Right hindlimb (tissue), 1 donor: Measurements from ENCODE around the gene GPC6.
A peak's percentile ranks its signal among the peaks of the same experiment; 100 is the strongest.
"Not testable (repeated sequence)": the region's sequence is repeated elsewhere in the genome, so short reads cannot be mapped to it uniquely, and the experiment has no call there.

Experiments used
- DNase-seq: peaks from one replicate; pipeline ENCODE4 v3.0.0-alpha.2; 2018

GPC6 gene

DNA sequence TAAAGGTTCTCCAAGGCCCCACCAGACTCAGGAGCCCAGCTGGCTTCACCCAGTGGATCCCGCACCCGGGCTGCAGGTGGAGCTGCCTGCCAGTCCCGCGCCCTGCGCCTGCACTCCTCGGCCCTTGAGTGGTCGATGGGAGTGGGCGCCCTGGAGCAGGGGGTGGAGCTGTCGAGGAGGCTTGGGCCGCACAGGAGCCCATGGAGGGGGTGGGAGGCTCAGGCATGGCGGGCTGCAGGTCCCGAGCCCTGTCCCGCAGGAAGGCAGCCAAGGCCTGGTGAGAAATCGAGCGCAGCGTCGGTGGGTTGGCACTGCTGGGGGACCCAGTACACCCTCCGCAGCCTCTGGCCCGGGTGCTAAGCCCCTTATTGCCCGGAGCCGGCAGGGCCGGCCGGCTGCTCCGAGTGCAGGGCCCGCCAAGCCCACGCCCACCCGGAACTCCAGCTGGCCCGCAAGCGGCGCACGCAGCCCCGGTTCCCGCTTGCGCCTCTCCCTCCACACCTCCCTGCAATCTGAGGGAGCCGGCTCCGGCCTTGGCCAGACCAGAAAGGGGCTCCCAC, 228.1 kb downstream of the GPC6 start:
- DNase-seq: not testable (repeated sequence)

DNA sequence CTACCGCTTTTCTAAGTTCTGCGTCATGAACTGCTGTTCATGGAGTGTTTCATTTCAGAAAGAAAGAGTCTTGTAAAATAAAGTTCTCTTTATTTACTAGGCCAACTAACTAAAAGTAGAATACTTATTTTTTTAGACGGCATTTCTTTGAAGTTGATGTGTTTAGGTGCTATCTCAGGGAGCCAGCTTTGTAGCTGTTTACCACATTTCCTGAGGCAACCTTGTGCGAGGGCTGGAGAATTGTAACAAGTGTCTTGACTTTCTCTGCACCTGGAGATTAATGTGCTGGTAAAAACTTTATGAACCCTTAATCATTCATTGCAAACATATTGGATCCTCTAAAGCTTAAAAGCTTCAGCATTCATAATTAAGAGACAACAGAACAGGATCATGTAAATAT, 229.3 kb downstream of the GPC6 start:
- DNase-seq: no peak

DNA sequence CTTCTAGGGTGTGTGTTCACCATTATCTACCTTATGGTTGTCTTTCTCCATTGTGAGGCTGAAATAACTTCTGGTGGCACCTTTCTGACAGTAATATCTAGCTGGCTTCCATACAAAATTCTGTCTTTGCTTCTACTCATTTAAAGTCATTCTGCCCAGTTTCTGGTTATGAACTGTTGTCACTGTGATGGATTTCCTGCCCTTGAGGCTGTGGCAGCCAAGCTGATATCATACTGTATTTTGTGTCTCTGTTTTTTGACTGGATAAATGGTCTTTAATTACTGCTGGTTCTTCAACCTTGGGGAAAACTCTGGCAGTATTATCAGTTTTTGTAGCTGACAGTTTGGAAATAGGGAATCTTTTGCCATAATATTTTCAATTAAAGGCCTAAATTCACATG, 233.4 kb downstream of the GPC6 start:
- DNase-seq: no peak

DNA sequence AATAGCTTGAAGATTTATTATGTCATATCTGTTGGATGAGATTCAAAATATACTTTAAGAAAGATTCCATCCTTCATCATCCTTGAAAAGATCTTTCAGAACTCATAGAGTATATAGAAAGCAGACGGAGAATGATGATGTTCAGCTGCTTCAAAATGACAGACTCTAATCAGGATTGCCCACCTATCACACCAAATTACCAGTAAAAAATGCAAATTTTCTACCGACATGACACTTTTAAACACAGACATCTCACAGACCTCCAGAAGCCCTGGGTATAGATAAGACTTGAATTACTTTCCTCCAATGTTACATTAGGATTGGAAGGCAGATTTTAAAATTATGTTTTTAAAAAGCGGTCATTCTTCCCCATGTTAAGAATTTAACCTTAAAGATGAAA, 235.5 kb downstream of the GPC6 start:
- DNase-seq: no peak

DNA sequence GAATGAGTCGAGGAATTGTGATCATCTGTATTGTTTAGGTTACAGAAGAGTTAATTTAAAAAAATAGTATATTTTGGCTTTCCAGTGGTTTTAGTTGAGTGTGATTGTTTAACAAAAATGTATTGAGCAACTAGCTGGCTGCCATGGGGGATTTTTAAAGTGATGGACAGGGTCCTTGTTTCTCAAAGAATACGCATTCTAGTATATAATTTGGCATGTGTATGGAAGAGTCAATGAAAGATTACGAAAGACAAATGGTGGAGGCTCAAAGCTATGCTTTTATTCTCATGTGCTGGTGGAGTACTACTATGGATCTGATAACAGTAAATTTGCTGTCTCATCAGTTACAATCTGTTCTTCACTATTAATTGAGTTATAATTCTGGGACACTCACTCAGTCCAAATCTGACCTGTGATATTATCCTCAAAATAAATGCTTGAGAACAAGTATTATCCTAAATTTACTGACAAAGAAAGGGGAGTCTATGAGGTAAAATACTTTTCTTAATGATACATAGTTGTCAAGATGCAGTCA, 240.0 kb downstream of the GPC6 start:
- DNase-seq: no peak

DNA sequence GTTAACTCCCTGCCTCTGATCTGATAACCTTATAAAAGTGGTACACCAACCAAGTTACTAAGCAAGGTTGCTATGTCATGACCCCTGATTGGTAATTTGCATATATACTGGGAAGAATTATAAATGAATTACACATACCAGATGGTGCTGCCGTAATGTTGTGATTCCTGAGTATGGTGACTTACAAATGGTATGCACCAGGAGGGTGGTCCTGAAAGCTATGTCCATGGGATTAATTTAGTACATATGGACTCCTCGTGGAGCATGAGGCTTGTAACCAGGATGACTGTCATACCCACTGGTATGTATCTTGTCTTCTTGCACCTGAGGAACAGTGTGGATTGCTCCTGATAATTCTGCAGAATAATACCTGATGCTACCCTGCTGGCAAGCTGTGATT, 240.6 kb downstream of the GPC6 start:
- no peak for DNase-seq

DNA sequence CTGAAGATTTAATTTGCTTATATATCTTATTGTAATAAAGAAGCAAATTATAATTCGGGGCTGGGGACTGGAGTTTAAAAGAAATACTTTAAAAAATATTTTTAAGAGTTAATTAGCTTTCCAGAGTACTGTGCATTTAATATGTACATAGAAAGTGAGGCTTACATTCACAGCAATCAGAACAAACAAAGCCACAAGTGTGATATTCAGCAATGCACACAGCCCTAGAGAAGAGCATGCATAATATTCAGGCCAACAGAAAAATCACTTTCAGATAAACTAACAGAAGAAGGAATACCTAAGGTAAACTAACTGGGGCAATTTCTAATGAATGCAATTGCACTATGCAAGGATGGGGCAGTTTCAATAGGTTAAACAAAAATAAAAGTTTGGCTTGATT, 241.8 kb downstream of the GPC6 start:
- no peak for DNase-seq

DNA sequence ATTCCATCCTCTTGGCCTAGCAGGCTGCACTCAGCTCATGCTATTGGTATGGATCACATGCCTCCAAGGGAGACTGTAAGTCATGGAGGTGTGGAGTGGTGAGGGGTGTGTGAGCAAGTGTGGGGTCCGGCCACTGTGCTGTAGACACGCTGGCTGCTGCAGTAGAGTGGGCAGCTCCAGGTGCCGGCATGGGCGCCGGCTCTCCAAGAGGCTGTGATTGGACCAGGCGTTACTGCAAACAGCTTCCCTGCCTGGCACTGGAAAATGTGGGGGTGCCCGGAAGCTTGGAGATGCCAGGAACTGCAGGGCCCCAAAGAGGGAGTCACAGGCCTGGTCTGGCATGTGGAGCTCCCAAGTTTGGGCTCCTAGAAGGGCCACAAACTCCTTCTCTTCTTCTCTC, 245.7 kb downstream of the GPC6 start:
- no peak for DNase-seq

DNA sequence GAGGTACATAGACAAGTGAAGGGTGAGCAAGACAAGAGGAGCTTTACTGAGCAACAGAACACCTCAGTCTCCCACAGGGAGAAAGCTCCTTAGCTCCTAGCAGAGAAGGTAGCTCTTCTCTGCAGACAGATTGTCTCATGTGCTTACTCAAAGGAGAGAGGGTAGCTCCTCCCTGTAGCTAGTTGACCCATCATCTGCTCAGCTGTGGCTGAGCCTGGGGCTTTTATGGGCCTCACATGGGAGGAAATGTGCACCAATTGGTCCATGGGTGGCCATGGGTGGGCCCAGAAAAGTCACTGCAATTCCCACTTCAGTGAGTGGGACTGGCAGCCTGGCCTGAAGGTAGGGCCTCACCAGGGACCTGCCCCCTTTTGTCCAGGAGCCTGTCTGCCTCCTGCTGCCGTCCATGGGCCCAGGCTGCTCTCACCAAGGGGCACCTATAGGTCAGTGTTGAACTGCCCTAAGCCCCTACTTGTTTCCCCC, 246.2 kb downstream of the GPC6 start:
- no peak for DNase-seq

DNA sequence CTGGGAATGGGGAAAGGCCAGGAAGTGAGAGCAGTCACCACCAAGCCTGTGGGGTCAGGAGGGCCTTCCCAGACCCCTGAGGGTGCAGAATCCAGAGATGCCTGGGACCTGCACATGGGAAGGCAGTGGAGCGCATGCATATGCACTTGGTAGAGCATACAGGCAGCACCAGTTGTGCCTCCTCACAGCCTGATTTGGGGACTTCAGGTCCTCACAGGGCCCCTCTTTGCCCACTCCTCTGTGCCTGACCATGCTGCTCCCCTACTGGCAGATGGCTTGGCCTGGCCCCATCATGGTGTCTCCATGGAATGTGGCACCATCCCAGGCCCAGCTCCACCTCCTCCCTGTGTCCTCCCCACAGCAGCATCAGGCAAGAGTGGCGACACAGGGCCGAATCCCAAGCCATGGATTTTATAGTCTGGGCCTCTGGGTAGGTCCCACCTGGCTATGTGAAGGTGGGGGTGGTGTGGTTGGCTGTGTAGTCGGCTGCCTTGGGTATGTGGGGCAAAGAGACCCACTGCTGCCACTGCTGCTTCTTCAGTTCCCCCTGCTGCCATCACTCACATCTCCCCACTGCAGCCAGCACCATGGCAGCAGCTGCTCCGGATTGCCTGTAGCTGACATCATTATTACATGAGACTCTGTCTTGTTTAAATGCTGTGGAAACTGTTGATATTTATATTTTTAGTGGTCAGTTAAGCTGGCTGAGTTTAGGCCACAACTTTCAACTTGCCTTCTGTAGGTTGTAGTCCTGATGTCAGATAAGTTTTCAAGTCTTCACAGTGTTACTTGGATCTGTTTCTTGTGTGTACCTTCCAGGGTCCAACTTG, 247.0 kb downstream of the GPC6 start:
- DNase-seq: peak; percentile 46

DNA sequence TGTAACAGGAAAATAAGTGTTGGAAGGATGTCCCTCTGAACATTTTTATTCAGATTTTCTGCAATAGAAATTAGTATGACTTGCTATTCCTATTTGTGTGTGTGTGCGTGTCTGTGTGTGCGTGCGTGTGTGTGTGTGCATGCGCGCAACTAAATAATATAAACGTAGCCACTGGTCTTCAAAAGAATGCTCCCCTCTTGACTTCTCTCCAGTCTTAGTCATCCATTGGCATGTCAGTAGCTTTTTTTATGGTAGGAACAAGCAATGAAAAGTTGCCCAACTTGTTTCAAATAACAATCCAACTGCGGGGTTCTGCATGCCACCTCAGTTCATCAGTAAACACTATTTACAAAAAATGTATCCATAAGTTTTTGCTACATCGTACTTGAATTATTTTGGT, 249.6 kb downstream of the GPC6 start:
- no peak for DNase-seq

DNA sequence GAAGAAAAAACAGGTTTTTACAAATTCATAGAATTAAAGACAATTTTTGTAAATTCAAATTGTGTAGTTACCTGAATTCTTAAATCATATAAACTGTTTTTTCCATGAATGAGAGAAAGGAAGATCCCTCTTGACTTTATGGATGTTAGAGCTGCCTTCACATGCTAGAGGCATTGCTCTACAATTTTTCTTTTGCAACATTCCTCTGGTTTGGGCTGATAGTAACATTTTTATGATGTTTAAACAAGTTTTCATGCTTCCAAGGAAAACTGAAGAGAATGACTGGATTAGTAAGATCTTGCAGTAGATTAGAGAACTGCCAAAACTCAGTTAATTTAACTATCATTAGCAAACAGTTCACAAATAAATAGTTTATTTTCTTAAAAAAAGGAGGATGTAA, 250.6 kb downstream of the GPC6 start:
- DNase-seq: no peak

DNA sequence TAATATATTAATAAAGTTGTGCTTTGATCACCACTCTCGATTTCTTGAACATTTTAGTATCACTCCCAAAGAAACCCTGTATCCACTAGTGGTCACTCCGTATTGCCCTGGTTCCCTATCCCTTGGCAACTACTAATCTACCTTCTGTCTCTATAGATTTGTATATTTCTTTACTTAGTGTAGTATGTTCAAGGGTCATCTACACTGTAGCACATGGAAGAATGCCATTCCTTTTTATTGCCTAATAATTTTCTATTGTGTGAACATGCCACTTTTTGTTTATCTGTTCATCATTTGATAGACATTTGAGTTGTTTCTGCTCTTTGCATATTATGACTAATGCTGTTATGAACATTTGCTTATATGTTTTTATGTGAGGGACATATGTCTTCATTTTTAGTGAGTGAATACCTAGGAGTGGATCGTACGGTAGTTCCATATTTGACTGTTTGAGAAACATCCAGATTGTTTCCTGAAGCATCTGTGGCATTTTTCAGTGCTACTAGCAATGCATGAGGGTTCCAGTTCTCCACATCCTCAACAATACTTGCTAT, 254.0 kb downstream of the GPC6 start:
- DNase-seq: no peak

DNA sequence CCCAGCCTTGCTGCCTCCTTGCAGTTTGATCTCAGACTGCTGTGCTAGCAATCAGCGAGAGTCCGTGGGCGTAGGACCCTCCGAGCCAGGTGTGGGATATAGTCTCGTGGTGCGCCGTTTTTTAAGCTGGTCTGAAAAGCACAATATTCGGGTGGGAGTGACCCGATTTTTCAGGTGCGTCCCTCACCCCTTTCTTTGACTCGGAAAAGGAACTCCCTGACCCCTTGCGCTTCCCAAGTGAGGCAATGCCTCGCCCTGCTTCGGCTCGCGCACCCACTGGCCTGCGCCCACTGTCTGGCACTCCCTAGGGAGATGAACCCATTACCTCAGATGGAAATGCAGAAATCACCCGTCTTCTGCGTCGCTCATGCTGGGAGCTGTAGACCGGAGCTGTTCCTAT, 269.5 kb downstream of the GPC6 start:
- not testable (repeated sequence) for DNase-seq

DNA sequence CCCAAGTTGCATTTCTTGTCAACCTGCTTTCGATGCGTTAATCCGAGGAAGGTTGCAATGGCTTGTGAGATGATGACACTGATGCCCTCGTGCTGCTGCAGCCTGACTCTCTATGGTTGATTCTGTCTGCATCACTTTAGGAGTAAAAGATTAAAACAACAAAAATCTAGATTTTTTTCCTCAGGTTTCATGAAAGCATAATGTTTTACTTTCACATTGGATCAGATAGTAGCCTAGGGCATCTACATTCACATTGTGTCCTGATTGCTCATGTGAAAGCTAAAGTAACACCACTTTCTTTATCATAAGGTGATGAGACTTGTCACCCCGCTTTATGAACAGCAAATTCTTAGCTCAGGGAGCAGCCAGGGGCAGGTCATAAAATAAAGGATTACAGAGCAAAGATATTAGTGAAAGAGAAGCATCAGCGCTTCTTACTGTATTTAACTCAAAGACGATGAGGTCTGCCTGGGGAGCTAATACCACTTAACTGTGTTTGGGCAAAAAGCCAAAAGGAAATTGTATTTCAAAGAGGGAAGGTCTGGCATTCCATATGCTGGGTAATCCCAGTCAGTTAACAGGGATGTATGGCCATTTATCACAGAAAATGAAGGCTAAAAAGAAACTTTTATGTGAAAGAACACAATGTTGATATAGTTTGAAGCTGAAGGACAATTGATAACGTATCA, 270.5 kb downstream of the GPC6 start:
- DNase-seq: no peak

DNA sequence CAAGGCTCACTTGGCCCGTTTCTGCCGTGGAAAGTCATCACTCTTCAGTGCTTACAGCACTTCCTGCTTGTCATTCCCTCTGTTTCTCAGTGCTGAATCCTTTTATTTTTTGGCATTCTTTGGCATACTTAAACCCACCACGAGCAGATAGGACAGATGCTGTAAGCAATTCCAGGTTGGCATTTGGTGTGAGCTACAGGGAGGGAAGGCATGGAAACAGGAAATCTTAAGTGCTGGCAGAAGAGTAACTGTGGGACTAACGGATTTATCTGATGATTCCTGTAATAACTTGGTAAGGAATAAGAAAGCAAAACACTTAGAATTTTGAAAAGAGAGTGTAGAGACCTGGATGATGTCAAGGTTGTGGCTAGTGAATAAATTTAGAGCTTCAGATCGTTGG, 273.4 kb downstream of the GPC6 start:
- DNase-seq: no peak

DNA sequence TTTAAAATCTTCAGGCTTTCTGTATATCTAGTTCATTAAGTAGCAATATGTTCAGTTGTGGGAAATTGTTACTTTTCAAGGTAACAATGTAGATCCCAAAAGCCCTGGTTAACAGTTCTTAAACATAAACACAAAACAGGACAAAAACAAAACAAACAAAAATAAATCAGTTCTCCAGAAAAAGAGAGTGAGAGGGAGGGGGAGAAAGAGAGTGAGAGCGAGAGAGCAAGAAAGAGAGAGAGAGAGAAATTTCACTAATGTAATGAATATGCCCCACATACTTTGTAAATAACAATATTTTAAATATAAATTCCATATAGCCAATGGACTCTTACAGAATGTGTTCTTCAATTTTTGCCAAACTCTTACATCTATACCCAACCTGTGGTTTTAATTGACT, 275.5 kb downstream of the GPC6 start:
- DNase-seq: no peak

DNA sequence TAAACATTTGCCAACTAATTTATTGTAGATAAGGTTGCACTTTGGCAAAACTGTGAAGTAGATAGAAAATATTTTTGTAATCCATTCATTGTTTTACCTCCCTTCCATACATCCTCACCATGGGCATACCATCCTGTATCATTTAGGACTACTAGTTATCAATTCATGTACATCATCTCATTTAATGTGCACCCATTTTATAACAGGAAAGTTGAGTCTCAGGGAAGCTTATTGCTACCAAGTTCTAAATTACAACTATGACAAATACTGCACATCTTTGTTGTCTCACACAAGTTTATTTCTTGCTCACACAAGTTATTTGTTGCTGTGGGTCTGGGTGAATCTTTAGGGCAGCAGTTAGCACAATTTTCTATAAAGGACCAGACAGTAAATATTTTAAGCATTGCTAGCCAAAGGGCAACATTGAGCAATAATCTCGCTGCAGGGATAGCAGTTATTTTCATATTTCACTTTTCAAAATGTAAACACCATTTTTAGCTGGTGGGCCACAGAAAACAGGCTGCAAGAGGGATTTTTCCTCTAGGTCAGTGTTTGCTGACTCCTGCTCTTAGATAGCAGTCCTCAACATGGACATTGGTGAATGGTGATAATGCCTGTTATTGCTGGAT, 276.5 kb downstream of the GPC6 start:
- no peak for DNase-seq

DNA sequence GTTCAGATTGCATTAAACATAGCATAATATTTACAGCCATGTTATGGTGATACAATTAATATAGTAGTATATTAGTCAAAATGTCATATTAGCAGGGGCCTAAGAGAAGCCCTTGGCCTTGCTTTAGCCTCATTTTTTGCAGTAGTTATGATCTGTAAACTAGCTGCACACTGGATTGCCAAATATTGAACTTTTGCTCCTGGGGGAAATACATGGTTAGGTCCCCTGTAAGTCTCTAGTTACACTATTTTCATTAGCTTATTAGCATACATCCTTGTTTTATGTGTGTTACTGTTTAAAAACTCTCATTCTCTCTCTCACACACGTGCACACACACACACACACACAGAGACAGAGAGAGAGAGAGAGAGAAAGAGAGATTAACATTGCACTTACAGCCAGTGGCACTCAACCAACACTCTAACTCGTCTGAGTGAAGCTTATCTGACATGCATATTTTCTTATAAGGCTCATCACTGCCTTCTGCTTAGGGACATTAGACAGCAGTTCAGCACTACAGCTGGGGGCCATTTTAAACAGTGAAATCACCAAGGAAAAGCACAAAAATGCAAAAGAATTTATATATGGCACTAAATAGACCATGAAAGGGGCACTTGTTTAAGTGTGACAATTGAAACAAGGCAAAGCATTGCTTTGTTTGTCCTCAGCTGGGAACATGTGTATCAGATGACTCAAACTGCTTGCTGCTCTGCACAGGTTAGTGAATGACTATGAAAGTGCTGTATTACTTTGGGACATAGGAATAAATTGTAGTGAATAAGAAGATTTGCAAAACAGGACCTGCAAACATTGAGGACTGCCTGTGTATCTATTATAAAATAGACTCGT, 278.7 kb downstream of the GPC6 start:
- no peak for DNase-seq

DNA sequence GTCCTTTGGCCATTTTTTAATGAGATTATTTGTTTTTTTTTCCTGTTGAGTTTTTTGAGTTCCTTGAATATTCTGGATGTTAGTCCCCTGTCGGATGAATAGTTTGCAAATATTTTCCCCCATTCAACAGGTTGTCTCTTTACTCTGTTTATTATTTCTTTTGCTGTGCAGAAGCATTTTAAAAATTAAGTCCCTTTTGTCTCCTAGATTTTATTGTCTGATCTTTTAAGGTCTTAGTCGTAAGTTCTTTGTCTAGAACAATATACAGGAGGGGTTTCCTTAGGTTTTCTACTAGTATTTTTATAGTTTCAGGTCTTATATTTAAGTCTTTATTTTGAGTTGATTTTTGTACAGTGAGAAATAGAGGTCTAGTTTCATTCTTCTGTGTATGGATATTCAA, 284.4 kb downstream of the GPC6 start:
- DNase-seq: no peak

DNA sequence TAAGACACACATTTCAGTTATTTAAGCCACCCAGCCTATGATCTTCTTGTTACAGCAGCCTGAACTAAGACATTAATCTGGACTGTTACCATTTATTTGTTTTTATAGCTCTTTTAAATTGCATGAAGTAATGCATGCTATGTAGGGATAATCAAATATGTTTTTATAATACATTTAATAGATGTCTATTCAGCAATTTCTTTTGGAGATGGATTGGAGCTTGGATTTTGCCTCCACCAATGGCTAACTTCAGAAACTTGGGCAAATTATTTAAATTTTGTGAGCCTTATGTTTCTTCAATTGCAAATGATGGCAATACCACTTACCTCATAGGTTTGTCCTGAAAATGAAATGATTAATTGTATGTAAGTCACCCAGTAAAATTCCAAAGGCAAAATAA, 288.7 kb downstream of the GPC6 start:
- DNase-seq: no peak

DNA sequence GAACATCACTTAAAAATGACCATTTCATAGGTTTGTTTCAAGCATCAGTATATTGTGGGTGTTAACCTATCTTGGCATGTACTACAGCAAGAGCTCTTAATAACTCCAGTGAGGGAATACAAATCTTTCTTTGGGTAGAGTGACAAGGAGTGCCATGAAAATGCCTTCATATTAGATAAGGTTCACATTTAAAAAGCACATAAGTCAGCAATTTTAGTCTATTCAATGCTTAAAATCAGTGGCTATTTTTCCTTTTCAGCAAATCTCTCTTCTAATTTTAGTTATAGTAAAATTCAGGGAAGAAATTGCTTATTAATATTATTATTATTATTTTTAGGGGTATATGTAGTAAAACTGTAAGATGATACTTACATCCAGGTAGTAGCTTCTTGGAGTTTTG, 291.1 kb downstream of the GPC6 start:
- no peak for DNase-seq
